ENCODE results near the gene PEAK1. TPM values are rescaled to one million over a fixed set of nuclear protein-coding genes. Genes with fewer than 3 reads are reported as not detected.

PEAK1 gene
- polyA plus RNA-seq, 1 donor (not counting 4 experiments of a cell fraction or from before 2014, with no cell fraction given), result 5.9 TPM

- dilution Hi-C loops (cut with MboI; ENCODE audit: extremely low pct_ligation_motif_present, low sequenced_read_pairs), result no loop called here
- no peaks in the 10 kb centered on the region for H3K9me3 ChIP-seq (ENCODE audit: control insufficient read depth, low read depth, low read length)
- H3K27me3 ChIP-seq (ENCODE audit: control insufficient read depth, extremely low read depth, insufficient read depth, low read length), result no peaks in the 10 kb centered on the region
- no peak for TF ChIP-seq EZH2 (IDR thresholded peaks at IDR 0.05; ENCODE audit: low read length)
- TF ChIP-seq CTCF (optimal IDR thresholded peaks at IDR 0.05 in 1 of 3, IDR thresholded peaks at IDR 0.05 in 1 of 3, conservative IDR thresholded peaks at IDR 0.05 in 1 of 3; ENCODE audit: extremely low read depth in 1 of 3, insufficient read depth in 2 of 3, low read length in 3 of 3), result no peak
- no peak overlapping the region for H3K9ac ChIP-seq (ENCODE audit: control insufficient read depth, extremely low read depth, insufficient read depth, low read length)
- no peak overlapping the region for H3K27ac ChIP-seq (ENCODE audit: control insufficient read depth, insufficient read depth, low read length)
- H3K79me2 ChIP-seq (ENCODE audit: control insufficient read depth, insufficient read depth, low read length), result no peaks in the 10 kb centered on the region
- FAIRE-seq (peak; percentile 13), DNase-seq (ENCODE audit: low read depth, low spot score) (no peak)
- H3K9me1 ChIP-seq (ENCODE audit: control insufficient read depth, extremely low read depth, insufficient read depth, low read length), result no peaks in the 10 kb centered on the region
- H3K4me1 ChIP-seq (ENCODE audit: control insufficient read depth, extremely low read depth, insufficient read depth, low read length), result no peaks in the 10 kb centered on the region
- no peak overlapping the region for H3K4me3 ChIP-seq (ENCODE audit: control insufficient read depth in 2 of 3, extremely low read depth in 1 of 3, insufficient read depth in 2 of 3, low read depth in 1 of 3, low read length in 3 of 3)
- no peaks in the 10 kb centered on the region for H4K20me1 ChIP-seq (ENCODE audit: control insufficient read depth, extremely low read depth, insufficient read depth, low read length)
- no peak overlapping the region for H2AFZ ChIP-seq (ENCODE audit: control insufficient read depth, low read length)
- H3K36me3 ChIP-seq (ENCODE audit: control insufficient read depth in 2 of 2, extremely low read depth in 1 of 2, insufficient read depth in 2 of 2, low read length in 2 of 2), result no peaks in the 10 kb centered on the region
- no peak overlapping the region for H3K4me2 ChIP-seq (ENCODE audit: control insufficient read depth, extremely low read depth, insufficient read depth, low read depth, low read length)
Measured at GRCh38 chr15:77076323-77076915, 343.5 kb downstream of the PEAK1 start.

GRCh38 chr15:77075528-77075927 lies 344.4 kb downstream of the PEAK1 start:
- Histone ChIP-seq H3K9me1 (ENCODE audit: control insufficient read depth, extremely low read depth, insufficient read depth, low read length) (no peaks in the 10 kb centered on the region), H3K36me3 (ENCODE audit: control insufficient read depth in 2 of 2, extremely low read depth in 1 of 2, insufficient read depth in 2 of 2, low read length in 2 of 2) (no peaks in the 10 kb centered on the region), H2AFZ (ENCODE audit: control insufficient read depth, low read length) (no peak overlapping the region), H3K9me3 (ENCODE audit: control insufficient read depth, low read depth, low read length) (no peaks in the 10 kb centered on the region), H3K79me2 (ENCODE audit: control insufficient read depth, insufficient read depth, low read length) (no peaks in the 10 kb centered on the region), H3K4me1 (ENCODE audit: control insufficient read depth, extremely low read depth, insufficient read depth, low read length) (peaks cover 3% of the 10 kb centered on the region), H3K4me2 (ENCODE audit: control insufficient read depth, extremely low read depth, insufficient read depth, low read depth, low read length) (no peak overlapping the region), H3K9ac (ENCODE audit: control insufficient read depth, extremely low read depth, insufficient read depth, low read length) (no peak overlapping the region), H3K4me3 (ENCODE audit: control insufficient read depth in 2 of 3, extremely low read depth in 1 of 3, insufficient read depth in 2 of 3, low read depth in 1 of 3, low read length in 3 of 3) (no peak overlapping the region), H3K27ac (ENCODE audit: control insufficient read depth, insufficient read depth, low read length) (no peak overlapping the region), H3K27me3 (ENCODE audit: control insufficient read depth, extremely low read depth, insufficient read depth, low read length) (no peaks in the 10 kb centered on the region), H4K20me1 (ENCODE audit: control insufficient read depth, extremely low read depth, insufficient read depth, low read length) (no peaks in the 10 kb centered on the region)
- TF ChIP-seq CTCF (optimal IDR thresholded peaks at IDR 0.05 in 1 of 3, IDR thresholded peaks at IDR 0.05 in 1 of 3, conservative IDR thresholded peaks at IDR 0.05 in 1 of 3; ENCODE audit: extremely low read depth in 1 of 3, insufficient read depth in 2 of 3, low read length in 3 of 3), result no peak
- no peak for TF ChIP-seq EZH2 (IDR thresholded peaks at IDR 0.05; ENCODE audit: low read length)
- FAIRE-seq, result no peak
- DNase-seq (ENCODE audit: low read depth, low spot score), result no peak
- dilution Hi-C loops (cut with MboI; ENCODE audit: extremely low pct_ligation_motif_present, low sequenced_read_pairs), result no loop called here

All from keratinocyte (primary cell).